ENCODE results near the gene SAP25.

DNA sequence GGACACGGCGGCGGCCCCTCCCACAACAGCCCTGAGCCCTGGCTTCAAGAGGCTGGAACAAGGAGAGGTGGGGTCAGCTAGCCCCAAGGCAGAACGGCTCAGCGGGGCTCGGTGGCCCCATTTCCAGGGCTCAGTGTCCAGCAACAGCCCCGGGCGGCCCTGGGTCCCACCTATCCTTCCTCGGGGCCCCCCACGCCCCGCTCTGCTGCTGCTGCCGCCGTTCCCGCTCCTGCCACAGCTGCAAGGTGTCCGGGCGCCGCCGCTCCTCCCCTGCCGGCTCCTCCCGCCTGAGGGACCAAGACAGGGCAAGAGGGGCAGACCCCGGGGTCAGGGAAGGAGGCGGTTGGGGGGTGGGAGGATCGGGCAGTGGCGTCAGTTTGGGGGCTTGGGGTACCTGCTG lies 3.4 kb upstream of the SAP25 start:
- no peak for TF ChIP-seq EZH2 (IDR thresholded peaks at IDR 0.05; ENCODE audit: insufficient read depth, poor library complexity, severe bottlenecking)
- TF ChIP-seq EZH2phosphoT487 (IDR thresholded peaks at IDR 0.05; ENCODE audit: insufficient read depth, low read depth), result no peak
